MM.1S (cell line): ENCODE data around the gene SPDYE4.

Source experiments
- CTCF ChIP-seq: fragments of 300-600 bp; sonication (generic); IDR thresholded peaks from 2 replicates; pipeline ENCODE4 v1.5.1; 2016; ENCODE audit warnings: antibody characterized with exemption, low read length, mixed read lengths
- EZH2 ChIP-seq: fragments of 300-600 bp; sonication (generic); optimal IDR thresholded peaks from 2 replicates; pipeline ENCODE3; 2017; ENCODE audit warnings: low read depth, mild to moderate bottlenecking, antibody characterized with exemption, low read length, mixed read lengths

DNA sequence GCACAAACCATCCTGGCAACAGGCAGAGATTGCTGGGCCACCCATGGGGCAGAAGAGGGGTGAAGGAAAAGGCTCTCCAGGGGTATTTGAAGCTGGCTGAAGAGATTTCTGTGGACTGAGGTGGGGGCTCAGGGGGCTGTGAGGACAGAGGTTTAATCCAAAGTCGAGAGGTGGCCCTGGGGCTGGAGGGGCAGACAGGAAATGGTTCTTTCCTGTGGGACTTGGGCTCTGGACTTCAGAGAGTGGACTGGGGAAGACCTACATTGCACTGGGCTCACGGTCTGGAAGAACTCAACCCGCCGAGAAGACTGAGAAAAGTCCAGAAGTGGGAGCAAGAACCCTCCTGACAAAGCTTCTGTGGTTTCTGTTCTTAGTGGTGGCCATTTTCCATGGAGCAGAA, 16.6 kb downstream of the SPDYE4 start:
- TF ChIP-seq CTCF (no peak), EZH2 (no peak)
